Panc1 (cell line): ENCODE data around the gene RAC2. TPM values are rescaled to one million over a fixed set of nuclear protein-coding genes. Genes with fewer than 3 reads are reported as not detected.
"Not testable (repeated sequence)": the region's sequence is repeated elsewhere in the genome, so short reads cannot be mapped to it uniquely, and the experiment has no call there.

ENCODE experiments used
- ATAC-seq: fragments of 200-7000 bp; cut with Tn5 transposase; 2 replicates; pipeline ENCODE4 v1.9.1; 2020; ENCODE audit warnings: mild to moderate bottlenecking, moderate library complexity
- BruUV-seq: library from RNA; stranded (reverse); fragments of 400-500 nt; replicated peaks from 2 replicates; lab custom pipeline; 2021; lab: Mats Ljungman, UMichigan
- CTCF ChIA-PET: fragments of 300-600 bp; sonication (Branson Sonifier 250); formaldehyde crosslinking; loops from one replicate; lab custom pipeline; 2022; ENCODE audit warnings: antibody characterized with exemption; lab: Charles Lee
- POLR2A ChIA-PET: fragments of 300-600 bp; sonication (Branson Sonifier 250); formaldehyde crosslinking; loops from one replicate; lab custom pipeline; 2022; ENCODE audit warnings: antibody characterized with exemption; lab: Charles Lee
- DNase-seq: peaks from one replicate; pipeline ENCODE4 v3.0.0-alpha.2; 2010; ENCODE audit warnings: low read depth, low spot score
- H3K27ac ChIP-seq: 2 replicates; pipeline ENCODE4 v1.5.1; 2011; ENCODE audit warnings: mild to moderate bottlenecking, low read length, inconsistent platforms
- H3K27me3 ChIP-seq: fragments of 200-500 bp; sonication (Bioruptor generic); 2 replicates; pipeline ENCODE4 v1.6.0; 2014; ENCODE audit warnings: low read length, inconsistent platforms; ENCODE audit not compliant: control insufficient read depth, insufficient read depth
- H3K36me3 ChIP-seq: fragments of 200-500 bp; sonication (Bioruptor generic); 2 replicates; pipeline ENCODE4 v1.5.1; 2014; ENCODE audit warnings: inconsistent platforms, mild to moderate bottlenecking, low read length, moderate library complexity; ENCODE audit not compliant: control insufficient read depth, insufficient read depth
- H3K4me1 ChIP-seq: 2 replicates; pipeline ENCODE4 v1.5.1; 2011; ENCODE audit warnings: inconsistent platforms, mild to moderate bottlenecking, low read length, moderate library complexity; ENCODE audit not compliant: control insufficient read depth, insufficient read depth
- H3K4me3 ChIP-seq, 2 experiments: 2 replicates each; pipeline ENCODE4 v1.5.1; 2011 to 2012; ENCODE audit warnings: low read depth in 2 of 2, low read length in 2 of 2, mild to moderate bottlenecking in 2 of 2, inconsistent platforms in 1 of 2, moderate library complexity in 1 of 2
- H3K9me3 ChIP-seq: fragments of 200-500 bp; sonication (Bioruptor generic); 2 replicates; pipeline ENCODE4 v1.5.1; 2014; ENCODE audit warnings: low read depth, mild to moderate bottlenecking, inconsistent platforms, low read length, moderate library complexity; ENCODE audit not compliant: control insufficient read depth, insufficient read depth
- CTCF ChIP-seq: fragments of 450-650 bp; IDR thresholded peaks from 2 replicates; pipeline ENCODE4 v1.5.1; 2017; ENCODE audit warnings: mild to moderate bottlenecking
- POLR2AphosphoS5 ChIP-seq: IDR thresholded peaks from 2 replicates; pipeline ENCODE4 v1.6.1; 2012; ENCODE audit warnings: mild to moderate bottlenecking, low read depth, low read length, moderate library complexity
- REST ChIP-seq, 2 experiments: IDR thresholded peaks; 2 replicates each; pipeline ENCODE4 v1.6.1; 2011 to 2012; ENCODE audit warnings: low read depth in 2 of 2, control low read depth in 1 of 2, low read length in 1 of 2, mild to moderate bottlenecking in 1 of 2, moderate library complexity in 1 of 2; ENCODE audit not compliant: insufficient read depth in 1 of 2
- SIN3A ChIP-seq: IDR thresholded peaks from 2 replicates; pipeline ENCODE4 v1.6.1; 2012; ENCODE audit warnings: low read depth, mild to moderate bottlenecking, low read length, moderate library complexity, borderline replicate concordance; ENCODE audit not compliant: insufficient read depth
- TCF7L2 ChIP-seq: IDR thresholded peaks from 2 replicates; pipeline ENCODE4 v1.6.1; 2011; ENCODE audit warnings: mild to moderate bottlenecking, low read depth, low read length, inconsistent platforms
- in situ Hi-C: cut with HindIII; loops from 2 replicates; pipeline ENCODE4 v1.10.0; 2016; ENCODE audit warnings: low sequenced_read_pairs, low pct_unique_long_range_greater_than_20kb
- intact Hi-C: fragments of 100-400 bp; cut with micrococcal nuclease; formaldehyde crosslinking; loops from one replicate; pipeline ENCODE4 v1.10.0; 2022; ENCODE audit not compliant: unreplicated experiment
- total RNA-seq: library from RNA; stranded (reverse); gene quantifications from one replicate; pipeline ENCODE4 v1.2.1, GENCODE V29; 2021; ENCODE audit not compliant: unreplicated experiment

RAC2 gene
- total RNA-seq, 1 experiment from 2014 or later: 1.5 TPM

DNA sequence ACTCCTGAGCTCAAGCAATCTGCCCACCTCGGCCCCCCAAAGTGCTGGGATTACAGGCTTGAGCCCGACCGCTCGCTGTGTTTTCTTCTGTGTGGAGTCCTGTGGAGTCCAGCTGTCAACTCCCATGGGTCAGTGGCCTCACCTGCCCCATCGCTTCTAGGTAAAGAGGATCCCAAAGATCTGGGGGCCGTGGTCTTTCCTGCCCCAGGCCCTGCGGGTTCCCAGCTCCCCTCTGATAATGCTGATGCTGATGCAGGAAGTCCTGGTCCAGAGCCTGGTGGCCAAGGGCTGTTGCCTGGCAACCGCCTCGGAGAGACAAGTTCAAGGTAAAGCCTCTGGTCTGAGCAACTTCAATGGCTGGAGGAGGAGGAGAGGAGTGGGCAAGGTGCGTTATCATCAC lies 41.4 kb downstream of the RAC2 start:
- Histone ChIP-seq H3K27ac (no peak overlapping the region), H3K4me1 (peaks cover 13% of the 10 kb centered on the region), H3K36me3 (no peaks in the 10 kb centered on the region), H3K9me3 (no peaks in the 10 kb centered on the region), H3K27me3 (no peaks in the 10 kb centered on the region), H3K4me3 (no peak overlapping the region)
- CTCF ChIA-PET: no interaction called here
- POLR2A ChIA-PET: no interaction called here
- TF ChIP-seq SIN3A (no peak), POLR2AphosphoS5 (no peak), CTCF (no peak), REST (IDR thresholded peaks at IDR 0.05; ENCODE audit: insufficient read depth in 1 of 2, low read depth in 2 of 2, low read length in 1 of 2) (no peak), TCF7L2 (no peak)
- BruUV-seq: no TSS peak
- DNase-seq (no peak), ATAC-seq (no peak)
- intact Hi-C loops: no loop called here
- in situ Hi-C loops: no loop called here

GRCh38 chr22:37202001-37202555 lies 42.0 kb downstream of the RAC2 start:
- CTCF ChIA-PET: no interaction called here
- Histone ChIP-seq H3K9me3 (no peaks in the 10 kb centered on the region), H3K4me1 (peaks cover 19% of the 10 kb centered on the region), H3K27me3 (no peaks in the 10 kb centered on the region), H3K27ac (no peak overlapping the region), H3K4me3 (no peak overlapping the region), H3K36me3 (no peaks in the 10 kb centered on the region)
- TF ChIP-seq POLR2AphosphoS5 (no peak), TCF7L2 (no peak), REST (IDR thresholded peaks at IDR 0.05; ENCODE audit: insufficient read depth in 1 of 2, low read depth in 2 of 2, low read length in 1 of 2) (no peak), SIN3A (no peak), CTCF (no peak)
- POLR2A ChIA-PET: no interaction called here
- BruUV-seq: no TSS peak
- in situ Hi-C loops (no loop called here), intact Hi-C loops (no loop called here)
- DNase-seq (no peak), ATAC-seq (no peak)

DNA sequence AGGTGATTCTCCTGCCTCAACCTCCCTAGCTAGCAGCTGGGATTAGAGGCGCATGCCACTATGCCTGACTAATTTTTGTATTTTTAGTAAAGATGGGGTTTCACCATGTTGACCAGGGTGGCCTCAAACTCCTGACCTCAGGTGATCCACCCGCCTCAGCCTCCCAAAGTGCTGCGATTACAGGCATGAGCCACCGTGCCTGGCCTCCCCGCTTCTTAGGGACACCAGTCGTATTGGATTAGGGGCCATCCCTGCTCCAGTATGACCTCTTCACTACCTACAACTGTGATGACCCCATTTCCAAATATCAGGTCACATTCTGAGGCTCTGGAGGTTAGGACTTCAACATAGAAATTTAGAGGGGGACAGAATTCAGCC lies 42.6 kb downstream of the RAC2 start:
- H3K36me3 ChIP-seq, H3K27ac ChIP-seq, in situ Hi-C loops, intact Hi-C loops, BruUV-seq, H3K9me3 ChIP-seq, ATAC-seq, H3K27me3 ChIP-seq, CTCF ChIA-PET, H3K4me3 ChIP-seq, DNase-seq: not testable (repeated sequence)
- H3K4me1 ChIP-seq: peaks cover 25% of the 10 kb centered on the region
- POLR2A ChIA-PET: interaction anchor here (0.6 kb wide), 1 partner anchor 186 kb away, joined by 15 read pairs; no protein-coding TSS in a partner anchor
